PC-3 (cell line): ENCODE measurements around the gene PRRG3. TPM values are rescaled to one million over a fixed set of nuclear protein-coding genes. Genes with fewer than 3 reads are reported as not detected.

Source experiments
- ATAC-seq: fragments of 200-7000 bp; cut with Tn5 transposase; 2 replicates; pipeline ENCODE4 v1.9.1; 2020; ENCODE audit warnings: mild to moderate bottlenecking, moderate library complexity
- BruUV-seq: library from RNA; stranded (reverse); fragments of 400-500 nt; replicated peaks from 2 replicates; lab custom pipeline; 2021; lab: Mats Ljungman, UMichigan
- CTCF ChIA-PET: fragments of 300-600 bp; sonication (Branson Sonifier 250); formaldehyde crosslinking; loops from one replicate; lab custom pipeline; 2022; ENCODE audit warnings: antibody characterized with exemption; lab: Charles Lee
- POLR2A ChIA-PET: fragments of 300-600 bp; sonication (Branson Sonifier 250); formaldehyde crosslinking; loops from one replicate; lab custom pipeline; 2022; ENCODE audit warnings: antibody characterized with exemption; ENCODE audit not compliant: unreplicated experiment; lab: Charles Lee
- DNase-seq: peaks from one replicate; pipeline ENCODE4 v3.0.0-alpha.2; 2015
- H2AFZ ChIP-seq: fragments of 300-600 bp; sonication (generic); 2 replicates; pipeline ENCODE4 v1.6.0; 2016; ENCODE audit warnings: antibody characterized with exemption, low read length
- H3F3A ChIP-seq: fragments of 300-600 bp; sonication (generic); one replicate; pipeline ENCODE4 v1.6.0; 2017; ENCODE audit warnings: antibody characterized with exemption, low read length, control low read depth, mild to moderate bottlenecking; ENCODE audit not compliant: unreplicated experiment
- H3K27ac ChIP-seq: fragments of 300-600 bp; sonication (generic); 2 replicates; pipeline ENCODE4 v1.5.1; 2016; ENCODE audit warnings: mild to moderate bottlenecking, low read length
- H3K27me3 ChIP-seq: fragments of 300-600 bp; sonication (generic); 2 replicates; pipeline ENCODE4 v1.6.1; 2016; ENCODE audit warnings: low read length, mixed read lengths
- H3K36me3 ChIP-seq: fragments of 300-600 bp; sonication (generic); 2 replicates; pipeline ENCODE4 v1.6.1; 2016; ENCODE audit warnings: low read depth, mixed run types, low read length, mixed read lengths
- H3K4me1 ChIP-seq: fragments of 300-600 bp; sonication (generic); 2 replicates; pipeline ENCODE4 v1.5.1; 2016; ENCODE audit warnings: low read length; ENCODE audit not compliant: insufficient read depth
- H3K4me2 ChIP-seq: fragments of 300-600 bp; sonication (generic); 2 replicates; pipeline ENCODE4 v1.6.0; 2016; ENCODE audit warnings: low read length
- H3K4me3 ChIP-seq: fragments of 300-600 bp; sonication (generic); 2 replicates; pipeline ENCODE4 v1.5.1; 2016; ENCODE audit warnings: mild to moderate bottlenecking, low read length, mixed read lengths
- H3K79me2 ChIP-seq: fragments of 300-600 bp; sonication (generic); 2 replicates; pipeline ENCODE4 v1.6.1; 2017; ENCODE audit warnings: low read length, mixed read lengths
- H3K9ac ChIP-seq: fragments of 300-600 bp; sonication (generic); 2 replicates; pipeline ENCODE4 v1.6.0; 2016; ENCODE audit warnings: mild to moderate bottlenecking, low read length
- H3K9me2 ChIP-seq: fragments of 300-600 bp; sonication (generic); replicated peaks from 2 replicates; pipeline ENCODE4 v1.6.1; 2016; ENCODE audit warnings: mixed run types, low read length, mixed read lengths
- H3K9me3 ChIP-seq: fragments of 300-600 bp; sonication (generic); 2 replicates; pipeline ENCODE4 v1.6.1; 2016; ENCODE audit warnings: low read length, mixed read lengths
- H4K20me1 ChIP-seq: fragments of 300-600 bp; sonication (generic); 2 replicates; pipeline ENCODE4 v1.6.1; 2016; ENCODE audit warnings: low read length, mixed read lengths
- CTCF ChIP-seq: fragments of 300-600 bp; sonication (generic); conservative IDR thresholded peaks from 2 replicates; pipeline ENCODE4 v1.5.1; 2017; ENCODE audit warnings: antibody characterized with exemption, low read depth, mild to moderate bottlenecking, low read length
- EZH2 ChIP-seq: fragments of 300-600 bp; sonication (generic); IDR thresholded peaks from one replicate; pipeline ENCODE4 v1.6.1; 2017; ENCODE audit warnings: antibody characterized with exemption, mild to moderate bottlenecking, low read length; ENCODE audit not compliant: unreplicated experiment
- EZH2phosphoT487 ChIP-seq: fragments of 300-600 bp; sonication (generic); IDR thresholded peaks from 2 replicates; pipeline ENCODE4 v1.6.1; 2018; ENCODE audit warnings: mild to moderate bottlenecking, antibody characterized with exemption, low read length, borderline replicate concordance
- intact Hi-C: fragments of 100-400 bp; cut with micrococcal nuclease; formaldehyde crosslinking; loops from 2 replicates; pipeline ENCODE4 v1.9.0; 2023
- total RNA-seq: library from RNA; depleted of rRNA; stranded (reverse); fragments of >200 nt; gene quantifications from 2 replicates; pipeline ENCODE4 v1.2.3, GENCODE V29; 2014

Gene PRRG3
- total RNA-seq, 1 experiment from 2014 or later: not detected

DNA sequence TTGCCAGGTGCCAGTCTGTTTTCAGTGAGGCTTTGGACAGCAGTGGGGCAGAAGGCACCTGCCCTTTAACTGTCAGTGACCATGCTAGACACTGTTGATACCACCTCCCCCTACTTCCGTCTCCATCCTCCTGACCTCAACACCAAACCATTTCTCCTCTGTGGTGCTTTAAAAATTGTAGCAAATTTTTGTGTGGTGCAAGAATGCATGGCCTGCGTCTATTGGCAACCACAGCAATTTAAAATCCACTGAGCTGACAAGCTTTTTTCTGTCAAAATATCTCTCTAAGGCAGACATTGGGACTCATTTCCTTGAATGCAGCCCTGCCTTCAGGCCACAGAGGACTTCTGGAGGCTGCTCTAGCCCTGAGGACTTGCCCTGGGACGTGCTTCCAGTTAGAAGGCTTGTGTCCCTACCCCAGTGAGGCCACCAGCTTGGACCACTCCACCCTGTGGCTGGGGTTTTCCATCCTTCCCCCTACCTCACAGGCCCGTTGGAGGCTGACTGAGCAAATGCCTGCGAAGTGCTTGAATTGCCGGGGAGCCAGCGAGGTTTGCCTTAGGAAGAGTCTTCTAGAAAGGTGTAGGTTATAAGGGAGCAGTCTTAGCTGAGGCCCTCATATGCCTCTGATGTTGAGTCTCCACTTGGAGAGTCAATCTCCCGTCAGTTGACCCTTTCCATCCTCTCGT is 6.9 kb downstream of the PRRG3 start:
- no peak for DNase-seq
- Histone ChIP-seq H2AFZ (no peak overlapping the region), H3K4me3 (no peak overlapping the region), H3K79me2 (no peaks in the 10 kb centered on the region), H3K4me1 (no peaks in the 10 kb centered on the region), H3F3A (no peaks in the 10 kb centered on the region), H4K20me1 (no peaks in the 10 kb centered on the region), H3K4me2 (no peak overlapping the region), H3K9me3 (no peaks in the 10 kb centered on the region), H3K36me3 (no peaks in the 10 kb centered on the region), H3K9me2 (no peaks in the 10 kb centered on the region), H3K27me3 (no peaks in the 10 kb centered on the region), H3K9ac (no peak overlapping the region), H3K27ac (no peak overlapping the region)
- no TSS peak for BruUV-seq
- POLR2A ChIA-PET: no interaction called here
- CTCF ChIA-PET: no interaction called here
- ATAC-seq: no peak
- intact Hi-C loops: no loop called here
- TF ChIP-seq EZH2 (no peak), CTCF (no peak), EZH2phosphoT487 (no peak)

DNA sequence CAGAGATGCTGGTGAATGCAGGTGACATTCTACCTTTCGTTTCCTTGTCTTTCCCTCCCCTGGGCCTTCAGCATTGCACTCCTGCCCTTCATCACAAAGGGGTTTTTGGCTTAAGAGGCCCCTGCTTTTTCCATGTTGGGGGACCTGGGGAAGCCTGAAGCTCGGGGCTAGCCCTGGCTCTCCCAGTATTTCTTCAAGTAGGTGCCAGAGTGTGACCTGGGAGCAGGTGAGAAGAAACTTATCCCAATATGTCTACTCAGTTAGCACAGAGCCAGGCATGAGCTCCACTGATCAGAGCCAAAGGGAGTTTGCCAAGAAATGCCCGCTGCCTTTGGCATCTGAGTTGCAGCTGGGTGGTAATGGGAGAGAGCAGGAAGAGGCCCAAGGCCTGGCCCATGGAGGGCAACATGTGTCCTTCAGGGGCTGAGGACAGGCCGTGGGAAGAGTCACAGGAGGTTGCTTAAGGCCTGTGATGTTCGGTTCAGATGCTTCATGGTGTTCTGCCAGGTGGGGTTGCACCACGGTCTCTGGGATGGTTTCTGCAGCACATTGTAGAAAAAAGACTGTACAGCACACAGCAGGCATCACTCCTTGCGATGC is 7.6 kb downstream of the PRRG3 start:
- no peaks in the 10 kb centered on the region for H3K27me3 ChIP-seq
- ATAC-seq (no peak), DNase-seq (no peak)
- no peaks in the 10 kb centered on the region for H3K36me3 ChIP-seq
- CTCF ChIA-PET: no interaction called here
- no TSS peak for BruUV-seq
- no peak overlapping the region for H3K27ac ChIP-seq
- H3K4me2 ChIP-seq: no peak overlapping the region
- H3F3A ChIP-seq: no peaks in the 10 kb centered on the region
- no peak overlapping the region for H3K9ac ChIP-seq
- H2AFZ ChIP-seq: no peak overlapping the region
- H3K4me1 ChIP-seq: no peaks in the 10 kb centered on the region
- no peak for TF ChIP-seq CTCF
- no peak for TF ChIP-seq EZH2phosphoT487
- TF ChIP-seq EZH2: no peak
- H3K9me2 ChIP-seq: no peaks in the 10 kb centered on the region
- intact Hi-C loops: no loop called here
- H3K9me3 ChIP-seq: no peaks in the 10 kb centered on the region
- no peaks in the 10 kb centered on the region for H3K79me2 ChIP-seq
- POLR2A ChIA-PET: no interaction called here
- no peak overlapping the region for H3K4me3 ChIP-seq
- no peaks in the 10 kb centered on the region for H4K20me1 ChIP-seq

DNA sequence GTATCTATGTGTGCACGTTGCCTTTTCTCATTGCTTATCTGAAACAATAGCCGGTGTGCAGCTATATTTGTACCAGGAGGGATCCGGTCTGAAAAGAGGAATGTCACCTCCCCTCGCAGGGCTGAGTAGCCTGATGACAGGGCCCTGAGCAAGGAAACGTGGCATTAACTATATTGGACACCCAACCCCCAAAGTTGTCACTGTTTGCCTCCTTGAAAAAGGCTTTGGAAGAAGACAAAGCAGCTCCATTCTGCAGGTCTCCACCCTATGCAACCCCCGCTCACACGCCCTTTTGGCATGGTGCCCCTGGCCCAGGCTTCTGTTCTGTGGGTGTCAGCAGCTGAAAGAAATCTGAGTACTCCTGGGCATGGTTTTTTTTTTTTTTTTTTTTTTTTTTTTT is 8.2 kb downstream of the PRRG3 start:
- Histone ChIP-seq H3K9me2 (no peaks in the 10 kb centered on the region), H3K4me1 (no peaks in the 10 kb centered on the region), H2AFZ (no peak overlapping the region), H3K4me2 (no peak overlapping the region), H3K27me3 (no peaks in the 10 kb centered on the region), H3K27ac (no peak overlapping the region), H3K9me3 (no peaks in the 10 kb centered on the region), H4K20me1 (no peaks in the 10 kb centered on the region), H3K4me3 (no peak overlapping the region), H3K79me2 (no peaks in the 10 kb centered on the region), H3K9ac (no peak overlapping the region), H3K36me3 (no peaks in the 10 kb centered on the region), H3F3A (no peaks in the 10 kb centered on the region)
- no TSS peak for BruUV-seq
- ChIA-PET CTCF (no interaction called here), POLR2A (no interaction called here)
- intact Hi-C loops: no loop called here
- DNase-seq: no peak
- no peak for TF ChIP-seq CTCF
- TF ChIP-seq EZH2: no peak
- no peak for TF ChIP-seq EZH2phosphoT487
- no peak for ATAC-seq
